Osteocyte (in vitro differentiated cells): Measurements from ENCODE around the gene B4GALNT3. TPM values are rescaled to one million over a fixed set of nuclear protein-coding genes. Genes with fewer than 3 reads are reported as not detected.

Experiments used
- DNase-seq: peaks from one replicate; pipeline ENCODE4 v3.0.0; 2021; ENCODE audit warnings: mixed read lengths; ENCODE audit not compliant: unreplicated experiment; ENCODE audit errors: extremely low spot score
- H3K27ac Mint-ChIP-seq: one replicate; pipeline ENCODE4 v1.8.0; 2021; ENCODE audit warnings: mild to moderate bottlenecking, mixed read lengths; ENCODE audit not compliant: unreplicated experiment
- H3K27me3 Mint-ChIP-seq: one replicate; pipeline ENCODE4 v1.8.0; 2021; ENCODE audit warnings: mixed read lengths; ENCODE audit not compliant: unreplicated experiment
- H3K36me3 Mint-ChIP-seq: one replicate; pipeline ENCODE4 v1.8.0; 2021; ENCODE audit warnings: mixed read lengths; ENCODE audit not compliant: unreplicated experiment
- H3K4me1 Mint-ChIP-seq: one replicate; pipeline ENCODE4 v1.8.0; 2021; ENCODE audit warnings: mixed read lengths; ENCODE audit not compliant: unreplicated experiment
- H3K4me3 Mint-ChIP-seq: one replicate; pipeline ENCODE4 v1.8.0; 2021; ENCODE audit warnings: mild to moderate bottlenecking, moderate library complexity, mixed read lengths; ENCODE audit not compliant: unreplicated experiment
- H3K9me3 Mint-ChIP-seq: one replicate; pipeline ENCODE4 v1.8.0; 2021; ENCODE audit warnings: mixed read lengths; ENCODE audit not compliant: unreplicated experiment
- total RNA-seq: library from RNA; stranded (reverse); gene quantifications from 2 replicates; pipeline ENCODE4 v1.2.1, GENCODE V29; 2021
- TF ChIP-seq, protein P1 (sequence below): fragments of 200-600 bp; sonication (generic); IDR thresholded peaks from 2 replicates; pipeline ENCODE4 v1.5.0; 2021; ENCODE audit warnings: antibody characterized with exemption, mild to moderate bottlenecking, moderate library complexity

The B4GALNT3 gene
- total RNA-seq, 1 donor from 2014 or later = 0.27 TPM

DNA sequence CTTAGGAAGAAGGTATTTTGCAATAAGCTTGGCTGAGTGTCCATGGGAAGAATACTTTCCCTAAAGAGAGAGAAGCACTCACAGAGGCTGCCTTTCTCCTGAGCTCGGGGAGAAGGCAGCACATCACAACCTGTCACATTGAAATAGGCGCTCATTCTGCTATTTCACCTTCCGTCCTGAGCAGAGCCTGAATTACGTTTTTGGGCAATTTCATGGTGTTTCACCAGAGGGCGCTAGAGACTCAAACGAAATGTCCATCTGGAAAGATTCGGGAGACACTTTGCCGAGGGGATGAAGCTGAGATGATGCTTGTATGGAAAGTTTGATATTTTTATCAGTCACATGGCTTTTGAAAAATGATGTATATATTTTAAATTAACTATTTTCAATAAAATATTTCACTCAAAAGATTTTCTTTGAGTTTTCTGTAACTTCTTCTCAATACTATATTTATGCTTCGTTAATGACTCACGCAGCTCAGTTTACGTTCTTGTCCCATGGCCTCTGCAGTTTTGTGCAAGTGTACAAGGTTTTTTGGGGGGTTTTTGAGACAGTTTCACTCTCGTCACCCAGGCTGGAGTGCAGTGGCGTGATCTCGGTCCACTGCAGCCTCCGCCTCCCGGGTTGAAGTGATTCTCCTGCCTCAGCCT is 17.4 kb upstream of the B4GALNT3 start:
- Mint-ChIP-seq H3K9me3 (no peaks in the 10 kb centered on the region), H3K27me3 (no peaks in the 10 kb centered on the region), H3K4me3 (no peak overlapping the region), H3K36me3 (peaks cover 11% of the 10 kb centered on the region), H3K4me1 (no peaks in the 10 kb centered on the region), H3K27ac (no peak overlapping the region)
- DNase-seq = no peak
- TF ChIP-seq, protein P1, sequence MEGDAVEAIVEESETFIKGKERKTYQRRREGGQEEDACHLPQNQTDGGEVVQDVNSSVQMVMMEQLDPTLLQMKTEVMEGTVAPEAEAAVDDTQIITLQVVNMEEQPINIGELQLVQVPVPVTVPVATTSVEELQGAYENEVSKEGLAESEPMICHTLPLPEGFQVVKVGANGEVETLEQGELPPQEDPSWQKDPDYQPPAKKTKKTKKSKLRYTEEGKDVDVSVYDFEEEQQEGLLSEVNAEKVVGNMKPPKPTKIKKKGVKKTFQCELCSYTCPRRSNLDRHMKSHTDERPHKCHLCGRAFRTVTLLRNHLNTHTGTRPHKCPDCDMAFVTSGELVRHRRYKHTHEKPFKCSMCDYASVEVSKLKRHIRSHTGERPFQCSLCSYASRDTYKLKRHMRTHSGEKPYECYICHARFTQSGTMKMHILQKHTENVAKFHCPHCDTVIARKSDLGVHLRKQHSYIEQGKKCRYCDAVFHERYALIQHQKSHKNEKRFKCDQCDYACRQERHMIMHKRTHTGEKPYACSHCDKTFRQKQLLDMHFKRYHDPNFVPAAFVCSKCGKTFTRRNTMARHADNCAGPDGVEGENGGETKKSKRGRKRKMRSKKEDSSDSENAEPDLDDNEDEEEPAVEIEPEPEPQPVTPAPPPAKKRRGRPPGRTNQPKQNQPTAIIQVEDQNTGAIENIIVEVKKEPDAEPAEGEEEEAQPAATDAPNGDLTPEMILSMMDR = peak; percentile 83

GRCh38 chr12:447141-447540 is 12.6 kb upstream of the B4GALNT3 start:
- Mint-ChIP-seq H3K36me3 (no peaks in the 10 kb centered on the region), H3K27ac (no peak overlapping the region), H3K9me3 (no peaks in the 10 kb centered on the region), H3K27me3 (peaks cover 8% of the 10 kb centered on the region), H3K4me3 (no peak overlapping the region), H3K4me1 (no peaks in the 10 kb centered on the region)
- DNase-seq = no peak
- TF ChIP-seq, protein P1 = no peak

DNA sequence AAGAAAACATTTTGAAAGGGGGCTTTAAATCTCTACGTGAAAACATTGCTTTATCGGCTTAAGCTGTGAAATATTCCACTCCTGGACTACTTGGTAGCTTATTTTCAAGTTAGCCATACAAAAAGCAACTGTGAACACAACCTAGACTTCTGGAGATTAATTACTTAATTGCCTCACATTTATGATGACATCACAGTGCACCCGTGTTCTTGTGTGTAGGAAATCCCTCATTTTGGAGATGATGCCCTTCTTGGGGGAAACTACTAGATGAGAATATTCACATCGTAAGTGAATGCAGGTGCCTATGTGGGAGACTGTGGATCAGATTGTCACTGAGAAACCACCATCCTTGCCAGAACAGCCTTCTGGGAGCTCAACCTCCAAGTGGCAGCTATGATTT is 10.5 kb upstream of the B4GALNT3 start:
- TF ChIP-seq, protein P1 = no peak
- peaks cover 8% of the 10 kb centered on the region for H3K27me3 Mint-ChIP-seq
- H3K9me3 Mint-ChIP-seq = no peaks in the 10 kb centered on the region
- H3K4me3 Mint-ChIP-seq = no peak overlapping the region
- no peak overlapping the region for H3K27ac Mint-ChIP-seq
- no peaks in the 10 kb centered on the region for H3K36me3 Mint-ChIP-seq
- H3K4me1 Mint-ChIP-seq = peaks cover 2% of the 10 kb centered on the region
- no peak for DNase-seq

DNA sequence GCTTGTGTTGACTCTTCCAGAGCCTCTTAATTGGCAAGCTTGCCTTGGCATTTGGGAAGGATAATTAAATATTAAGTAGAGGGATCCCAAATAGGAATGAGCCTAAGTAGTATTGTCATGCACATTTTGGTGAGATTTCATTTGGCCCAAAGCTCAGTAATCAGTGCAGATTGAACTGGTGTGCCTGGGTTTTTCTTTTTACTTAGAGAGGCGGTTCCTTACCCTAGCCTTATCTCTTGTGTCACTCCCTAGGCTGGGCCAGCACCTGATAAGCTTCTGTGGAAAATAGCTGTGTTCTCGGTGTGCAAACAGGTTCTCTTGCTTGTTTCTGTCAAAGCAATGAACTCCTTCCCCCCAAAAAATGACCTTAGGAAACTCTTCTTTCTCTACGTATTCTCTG is 9.3 kb upstream of the B4GALNT3 start:
- no peaks in the 10 kb centered on the region for H3K9me3 Mint-ChIP-seq
- H3K36me3 Mint-ChIP-seq = no peaks in the 10 kb centered on the region
- H3K27ac Mint-ChIP-seq = no peak overlapping the region
- DNase-seq = no peak
- peaks cover 2% of the 10 kb centered on the region for H3K4me1 Mint-ChIP-seq
- peaks cover 16% of the 10 kb centered on the region for H3K27me3 Mint-ChIP-seq
- H3K4me3 Mint-ChIP-seq = no peak overlapping the region
- TF ChIP-seq, protein P1 = no peak

DNA sequence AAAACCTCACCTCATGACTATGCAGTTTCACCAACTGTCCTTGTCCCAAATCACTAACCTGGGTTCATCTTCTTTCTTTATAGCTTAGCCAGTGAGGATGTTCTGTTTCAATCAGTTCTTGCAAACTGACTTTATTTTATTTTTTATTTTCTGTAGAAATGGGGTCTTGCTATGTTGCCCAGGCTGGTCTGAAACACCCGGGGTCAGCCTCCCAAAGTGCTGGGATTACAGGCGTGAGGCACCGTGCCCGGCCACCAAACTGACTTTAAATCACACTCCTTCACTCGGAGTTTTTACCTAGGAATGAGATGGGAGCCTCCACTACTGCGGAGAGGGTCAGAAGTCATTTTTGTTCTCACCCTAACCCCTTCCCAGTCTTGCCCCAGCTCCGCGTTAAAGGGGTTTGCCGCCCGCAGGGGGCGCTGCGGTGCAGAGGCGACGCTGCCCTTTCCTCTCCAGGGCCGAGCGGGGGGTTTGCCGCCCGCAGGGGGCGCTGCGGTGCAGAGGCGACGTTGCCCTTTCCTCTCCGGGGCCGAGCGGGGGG is 7.0 kb upstream of the B4GALNT3 start:
- DNase-seq = no peak
- peaks cover 2% of the 10 kb centered on the region for H3K4me1 Mint-ChIP-seq
- no peaks in the 10 kb centered on the region for H3K36me3 Mint-ChIP-seq

More for the DNA sequence above, 7.0 kb upstream of the B4GALNT3 start:
- H3K27me3 Mint-ChIP-seq = peaks cover 38% of the 10 kb centered on the region
- H3K4me3 Mint-ChIP-seq = no peak overlapping the region
- no peaks in the 10 kb centered on the region for H3K9me3 Mint-ChIP-seq
- TF ChIP-seq, protein P1 = no peak
- H3K27ac Mint-ChIP-seq = no peak overlapping the region
